TTC549 (cell line): Measurements from ENCODE around the gene ISCA1.

Experiments used
- FAIRE-seq: peaks from 2 replicates; lab custom pipeline; 2012; peaks lifted over from hg19 to GRCh38; lab: Jason Lieb, UNC

Gene ISCA1

DNA sequence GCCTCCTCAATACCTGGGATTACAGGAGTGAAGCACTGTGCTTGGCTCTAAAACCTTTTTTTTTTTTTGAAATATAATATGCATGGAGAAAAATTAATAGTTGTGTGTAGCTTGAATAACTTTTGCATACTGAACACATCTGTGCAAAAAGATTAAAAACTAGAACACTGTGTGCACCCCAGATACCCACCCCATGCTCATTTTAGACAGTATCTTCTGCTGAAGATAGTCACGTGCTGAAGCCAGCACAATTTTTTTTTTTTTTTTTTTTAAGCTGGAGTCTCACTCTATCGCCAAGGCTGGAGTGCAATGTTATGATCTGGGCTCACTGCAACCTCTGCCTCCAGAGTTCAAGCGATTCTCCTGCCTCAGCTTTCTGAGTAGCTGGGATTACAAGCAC is 62.7 kb downstream of the ISCA1 start:
- no peak for FAIRE-seq

DNA sequence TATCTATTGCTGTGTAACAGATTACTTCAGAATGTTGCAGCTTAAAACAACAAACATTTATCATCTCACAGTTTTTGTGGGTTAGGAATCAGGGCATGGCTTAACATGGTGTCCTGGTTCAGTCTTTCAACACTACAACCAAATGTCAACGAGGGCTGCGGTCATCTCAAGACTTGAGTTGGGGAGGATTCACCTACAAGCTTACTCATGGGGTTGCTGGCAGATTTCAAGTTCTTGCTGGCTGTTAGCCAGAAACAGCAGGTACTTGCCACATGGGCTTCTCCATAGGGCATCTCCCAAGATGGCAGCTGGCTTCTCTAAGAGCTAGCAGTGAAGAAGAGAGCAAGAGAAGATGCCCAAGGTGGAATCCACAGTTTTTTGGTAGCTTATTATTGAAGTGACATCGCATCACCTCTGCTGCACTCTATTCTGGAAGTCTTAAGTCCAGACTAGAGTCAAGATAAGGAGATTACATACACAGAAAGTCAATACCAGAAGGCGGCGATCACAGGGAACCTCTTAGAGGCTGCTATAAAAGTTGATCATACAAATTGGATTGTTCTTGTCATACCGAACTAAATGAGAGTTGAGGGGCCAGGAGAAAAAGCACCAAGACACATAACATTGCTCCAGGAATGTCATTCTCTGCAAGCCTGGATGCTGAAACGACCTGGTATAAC is 65.1 kb downstream of the ISCA1 start:
- FAIRE-seq, result no peak
